Prostate gland (tissue), 2 donors: ENCODE measurements around the gene CDC45. TPM values are rescaled to one million over a fixed set of nuclear protein-coding genes. Genes with fewer than 3 reads are reported as not detected.
A peak's percentile ranks its signal among the peaks of the same experiment; 100 is the strongest.

Source experiments
- DNase-seq: peaks from one replicate; pipeline ENCODE4 v3.0.0-alpha.2; 2019; ENCODE audit warnings: low spot score
- H3K27ac ChIP-seq, 2 donors: fragments of 200-600 bp; sonication (generic); 2 replicates each; pipeline ENCODE4 v1.5.1; 2017 to 2019
- H3K27me3 ChIP-seq: fragments of 200-600 bp; sonication (generic); replicated peaks from 2 replicates; pipeline ENCODE4 v1.5.1; 2019; ENCODE audit not compliant: insufficient read depth
- H3K36me3 ChIP-seq, 2 donors: fragments of 200-600 bp; sonication (generic); 1 replicate in 1 of 2; 2 replicates in 1 of 2; pipeline versions ENCODE4 v1.5.1 to v1.8.1; 2017 to 2019
- H3K4me1 ChIP-seq: fragments of 200-600 bp; sonication (generic); replicated peaks from 2 replicates; pipeline ENCODE4 v1.5.1; 2019
- H3K4me3 ChIP-seq, 2 donors: fragments of 200-600 bp; sonication (generic); 2 replicates each; pipeline ENCODE4 v1.5.1; 2017 to 2019
- H3K9me3 ChIP-seq: fragments of 200-600 bp; sonication (generic); 2 replicates; pipeline ENCODE4 v1.5.1; 2017
- POLR2A ChIP-seq: fragments of 450-650 bp; IDR thresholded peaks from one replicate; pipeline ENCODE4 v1.6.1; 2016; ENCODE audit warnings: antibody characterized with exemption, mild to moderate bottlenecking
- POLR2AphosphoS5 ChIP-seq: sonication (generic); formaldehyde crosslinking; IDR thresholded peaks from one replicate; pipeline ENCODE4 v1.6.1; 2017; ENCODE audit warnings: antibody characterized with exemption
- WGBS: methylation state at CpG from one replicate; pipeline ENCODE4 v1.1.5; 2018; 5-methylcytosine and 5-hydroxymethylcytosine counted together
- intact Hi-C: fragments of 100-400 bp; cut with DNase I; formaldehyde crosslinking; loops from one replicate; pipeline ENCODE4 v1.14.2; 2022
- total RNA-seq, 2 donors: library from RNA; depleted of rRNA; stranded (reverse); fragments of >200 nt; gene quantifications; one replicate each; pipeline ENCODE4 v1.1.0, GENCODE V29; 2016
- TF ChIP-seq, protein P1 (sequence below), 4 experiments: fragments of 200-600 bp in 2 of 4; fragments of 450-650 bp in 2 of 4; sonication (generic) in 2 of 4; IDR thresholded peaks; 1 replicate in 3 of 4; 2 replicates in 1 of 4; pipeline ENCODE4 v1.5.1; 2016 to 2019; ENCODE audit warnings: antibody characterized with exemption in 4 of 4, mild to moderate bottlenecking in 2 of 4, moderate library complexity in 2 of 4

Gene CDC45
- total RNA-seq, 2 donors from 2014 or later, result 2.0 to 11.5 TPM

DNA sequence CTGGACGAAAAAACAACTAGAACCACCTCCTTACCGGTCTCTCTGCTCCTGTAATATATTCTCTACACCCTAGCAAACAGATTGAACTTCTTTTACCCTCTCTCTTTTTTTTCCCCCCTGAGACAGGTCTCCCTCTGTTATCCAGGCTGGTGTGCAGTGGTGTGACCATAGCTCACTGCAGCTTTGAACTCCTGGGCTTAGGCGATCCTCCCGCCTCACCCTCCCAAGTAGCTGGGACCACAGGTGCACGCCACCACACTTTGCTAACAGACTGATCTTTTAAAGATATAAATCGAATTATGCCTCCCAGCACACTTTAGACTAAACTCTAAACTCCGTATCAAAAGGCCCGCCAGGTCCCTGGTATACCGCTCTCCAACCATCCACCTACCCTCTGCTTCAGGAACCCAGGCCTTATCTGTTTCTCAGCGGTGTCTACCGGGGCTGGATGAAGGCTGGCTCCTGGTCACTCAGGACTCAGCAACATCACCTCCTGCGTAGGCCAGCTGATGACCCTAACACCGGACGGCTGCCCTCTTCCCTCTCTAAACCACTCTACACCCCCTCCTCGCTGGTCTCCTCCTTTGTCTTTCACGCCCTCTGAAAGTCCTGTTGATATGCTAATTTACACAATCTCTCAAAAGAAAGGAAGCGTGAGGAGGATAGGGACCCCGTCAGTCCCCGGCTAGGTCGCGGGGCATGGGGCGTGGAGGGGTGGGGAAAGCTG, 33.0 kb upstream of the CDC45 start:
- peak overlapping the region; percentile 71 to 91 for H3K4me3 ChIP-seq
- TF ChIP-seq POLR2AphosphoS5, result no peak
- TF ChIP-seq, protein P1, sequence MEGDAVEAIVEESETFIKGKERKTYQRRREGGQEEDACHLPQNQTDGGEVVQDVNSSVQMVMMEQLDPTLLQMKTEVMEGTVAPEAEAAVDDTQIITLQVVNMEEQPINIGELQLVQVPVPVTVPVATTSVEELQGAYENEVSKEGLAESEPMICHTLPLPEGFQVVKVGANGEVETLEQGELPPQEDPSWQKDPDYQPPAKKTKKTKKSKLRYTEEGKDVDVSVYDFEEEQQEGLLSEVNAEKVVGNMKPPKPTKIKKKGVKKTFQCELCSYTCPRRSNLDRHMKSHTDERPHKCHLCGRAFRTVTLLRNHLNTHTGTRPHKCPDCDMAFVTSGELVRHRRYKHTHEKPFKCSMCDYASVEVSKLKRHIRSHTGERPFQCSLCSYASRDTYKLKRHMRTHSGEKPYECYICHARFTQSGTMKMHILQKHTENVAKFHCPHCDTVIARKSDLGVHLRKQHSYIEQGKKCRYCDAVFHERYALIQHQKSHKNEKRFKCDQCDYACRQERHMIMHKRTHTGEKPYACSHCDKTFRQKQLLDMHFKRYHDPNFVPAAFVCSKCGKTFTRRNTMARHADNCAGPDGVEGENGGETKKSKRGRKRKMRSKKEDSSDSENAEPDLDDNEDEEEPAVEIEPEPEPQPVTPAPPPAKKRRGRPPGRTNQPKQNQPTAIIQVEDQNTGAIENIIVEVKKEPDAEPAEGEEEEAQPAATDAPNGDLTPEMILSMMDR (IDR thresholded peaks at IDR 0.05), result no peak
- no peak for TF ChIP-seq POLR2A
- peak overlapping the region; percentile 93 to 94 for H3K27ac ChIP-seq
- no peaks in the 10 kb centered on the region for H3K27me3 ChIP-seq
- no peaks in the 10 kb centered on the region for H3K9me3 ChIP-seq
- peaks cover 3% of the 10 kb centered on the region for H3K4me1 ChIP-seq
- 20% methylated on average over 22 of the region's 22 CpGs for WGBS
- intact Hi-C loops, result loop anchor here (10.0 kb wide), 1 partner anchor 152 kb away; the partner anchor contains the start of gene CLTCL1
- DNase-seq, result no peak
- no peaks in the 10 kb centered on the region for H3K36me3 ChIP-seq

DNA sequence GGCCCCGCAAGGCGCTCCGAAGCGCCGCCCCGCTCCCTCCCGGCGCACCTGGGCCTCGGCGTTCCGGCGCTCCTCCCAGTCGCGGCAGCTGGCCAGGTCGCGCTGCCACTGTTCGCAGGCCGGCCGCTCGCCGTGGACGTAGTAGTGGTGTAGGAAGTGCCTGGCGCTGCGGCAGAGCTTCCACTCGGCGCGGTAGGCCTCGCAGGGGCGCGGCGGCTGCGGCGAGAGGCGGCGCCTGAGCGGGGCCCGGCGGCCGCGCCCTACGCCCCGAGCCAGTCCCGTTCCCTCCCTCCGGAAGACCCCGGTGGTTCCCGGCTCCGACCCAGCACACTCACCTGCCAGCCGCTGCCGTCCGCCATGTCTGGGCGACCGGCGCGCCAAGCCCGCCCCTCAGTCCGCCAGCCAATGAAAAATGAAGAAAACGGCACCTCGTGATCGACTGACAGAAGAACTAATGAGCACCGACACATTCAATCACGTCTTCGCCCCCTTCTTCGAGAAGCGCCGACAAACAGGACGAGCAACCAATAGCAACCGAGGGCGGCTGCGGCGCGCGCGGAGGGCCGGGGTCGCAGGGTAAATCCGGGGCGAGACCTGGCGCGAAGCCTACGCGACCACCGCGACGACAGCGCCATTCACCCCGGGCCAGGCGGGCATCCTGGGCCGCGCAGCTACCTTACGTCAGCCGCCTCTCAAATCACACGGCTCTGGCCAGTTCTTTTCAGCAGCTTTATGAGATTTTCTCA, 32.2 kb upstream of the CDC45 start, which contains the start of gene C22orf39:
Gene C22orf39, minus strand, starts transcription at position 382 of the 746 bp plus-strand sequence. Its CDS starts 23 bp downstream, at position 359.
- TF ChIP-seq, protein P1 (IDR thresholded peaks at IDR 0.05), result no peak
- TF ChIP-seq POLR2AphosphoS5 (peak; percentile 92), POLR2A (peak; percentile 76)
- H3K36me3 ChIP-seq, result no peaks in the 10 kb centered on the region
- DNase-seq, result peak; percentile 93
- H3K9me3 ChIP-seq, result no peaks in the 10 kb centered on the region
- H3K27ac ChIP-seq, result peak within 1 kb of the TSS; percentile 93 to 94
- intact Hi-C loops, result loop anchor here (10.0 kb wide), 1 partner anchor 153 kb away; the partner anchor contains the start of gene CLTCL1
- no peaks in the 10 kb centered on the region for H3K27me3 ChIP-seq
- peak within 1 kb of the TSS; percentile 71 to 91 for H3K4me3 ChIP-seq
- peaks cover 3% of the 10 kb centered on the region for H3K4me1 ChIP-seq
- WGBS, result under 1% methylated on average over 77 of the region's 92 CpGs

DNA sequence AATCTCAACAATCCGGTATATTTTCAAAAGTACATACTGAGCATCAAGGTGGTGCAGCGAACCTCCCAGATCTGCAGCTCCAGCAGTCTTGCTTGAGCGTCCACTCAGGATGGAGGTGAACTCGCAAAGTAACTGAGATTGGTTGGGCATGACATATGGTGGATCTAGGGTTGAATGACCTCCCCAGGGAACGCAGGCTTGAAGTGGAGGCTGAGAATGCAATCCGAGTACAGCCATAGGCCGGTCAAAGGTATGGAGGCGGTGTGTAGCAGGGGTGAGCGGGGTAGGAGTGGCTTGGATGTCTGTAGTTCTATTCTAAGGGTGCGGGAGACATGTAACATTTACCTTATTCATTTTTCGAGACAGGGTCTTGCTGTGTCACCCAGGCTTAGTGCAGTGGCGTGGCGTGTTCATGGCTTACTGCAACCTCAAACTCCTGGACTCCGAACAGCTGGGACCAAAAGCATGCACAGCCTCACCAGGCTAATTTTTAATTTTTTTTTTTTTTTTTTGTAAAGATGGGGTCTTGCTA, 31.6 kb upstream of the CDC45 start:
- WGBS, result 9% methylated on average over 14 of the region's 14 CpGs
- Histone ChIP-seq H3K36me3 (no peaks in the 10 kb centered on the region), H3K27ac (peak overlapping the region; percentile 93 to 94), H3K4me3 (peak overlapping the region; percentile 71 to 91), H3K4me1 (peaks cover 3% of the 10 kb centered on the region), H3K9me3 (no peaks in the 10 kb centered on the region), H3K27me3 (no peaks in the 10 kb centered on the region)
- intact Hi-C loops, result loop anchor here (10.0 kb wide), 1 partner anchor 153 kb away; the partner anchor contains the start of gene CLTCL1
- TF ChIP-seq POLR2A (no peak), POLR2AphosphoS5 (no peak)
- TF ChIP-seq, protein P1 (IDR thresholded peaks at IDR 0.05), result no peak
- DNase-seq, result peak; percentile 10

DNA sequence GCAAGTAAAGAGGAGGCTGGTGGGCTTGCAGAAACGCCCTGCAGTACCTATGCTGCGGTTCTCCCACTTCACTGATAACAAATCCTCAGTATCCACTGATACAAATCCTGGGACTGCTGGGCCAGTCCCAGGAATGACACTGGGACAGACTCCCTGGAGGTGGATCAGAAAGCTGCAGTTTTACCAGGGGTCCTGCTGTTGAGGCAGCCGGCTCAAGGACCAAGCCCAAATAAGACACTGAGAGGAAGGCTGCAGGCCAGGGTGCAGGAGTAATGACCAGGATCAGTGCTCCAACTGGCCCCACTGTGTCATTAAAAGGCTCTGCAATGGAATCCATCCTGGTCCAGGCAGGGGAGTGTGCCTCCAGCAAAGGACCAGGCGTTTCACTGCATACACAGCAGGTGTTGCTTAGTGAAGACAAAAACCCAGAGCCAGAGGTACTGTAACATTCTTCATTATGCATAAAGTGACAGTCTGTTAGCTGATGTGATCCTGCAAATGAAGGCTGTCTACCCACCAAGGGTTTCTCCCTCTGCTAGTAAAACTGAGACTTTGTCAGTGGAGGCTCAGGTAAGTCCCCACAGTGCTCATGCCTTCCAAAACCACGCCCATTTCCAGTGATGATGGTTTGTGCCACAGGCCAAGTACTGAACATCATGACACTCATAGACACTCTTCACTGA, 30.8 kb upstream of the CDC45 start:
- no peaks in the 10 kb centered on the region for H3K9me3 ChIP-seq
- peak overlapping the region in 1 of 2 donors; percentile 94 for H3K27ac ChIP-seq
- TF ChIP-seq POLR2A (no peak), POLR2AphosphoS5 (no peak)
- TF ChIP-seq, protein P1 (IDR thresholded peaks at IDR 0.05), result no peak
- peak overlapping the region in 1 of 2 donors; percentile 71 for H3K4me3 ChIP-seq
- intact Hi-C loops, result loop anchor here (10.0 kb wide), 1 partner anchor 154 kb away; the partner anchor contains the start of gene CLTCL1
- no peaks in the 10 kb centered on the region for H3K36me3 ChIP-seq
- H3K27me3 ChIP-seq, result no peaks in the 10 kb centered on the region
- H3K4me1 ChIP-seq, result peaks cover 3% of the 10 kb centered on the region
- DNase-seq, result no peak
- 69% methylated on average over 5 of the region's 5 CpGs for WGBS
